ENCODE measurements around the gene SPON1.
"Not testable (repeated sequence)": the region's sequence is repeated elsewhere in the genome, so short reads cannot be mapped to it uniquely, and the experiment has no call there.

Gene SPON1

DNA sequence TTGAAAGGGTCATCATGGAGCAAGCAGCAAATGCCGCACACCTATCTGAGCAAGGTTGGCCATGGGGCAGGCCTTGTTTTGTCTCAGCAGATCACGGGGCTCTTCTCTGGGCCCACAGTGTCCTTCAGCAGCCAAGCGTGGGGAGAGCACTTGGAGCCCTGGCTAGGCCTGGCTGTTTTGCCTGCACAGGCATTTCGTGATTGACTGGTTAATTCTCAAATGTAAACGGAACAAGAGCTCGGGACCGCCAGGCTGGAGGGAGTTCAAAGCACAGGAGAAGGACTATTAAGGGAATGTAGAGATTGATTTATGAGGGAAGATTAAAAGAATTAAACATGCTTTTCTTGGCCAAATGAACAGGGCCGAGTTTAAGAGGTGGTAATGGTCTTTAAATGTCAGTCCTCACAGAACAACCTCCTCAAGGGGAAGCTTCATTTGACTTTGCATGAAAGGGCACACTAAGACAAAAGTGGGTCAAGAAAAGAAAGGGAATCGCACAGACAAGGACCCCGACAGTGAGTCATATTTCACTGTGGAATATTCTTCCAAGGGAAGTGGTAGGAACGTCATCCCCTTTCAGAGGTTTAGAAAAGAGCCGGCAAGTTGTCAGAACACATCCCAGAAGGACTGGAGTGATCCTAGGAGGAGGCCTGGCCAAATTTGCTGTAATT is 20.7 kb downstream of the SPON1 start:
- Histone ChIP-seq H3K36me3 (ENCODE audit: insufficient read depth, low read length) (no peaks in the 10 kb centered on the region), H3K9ac (ENCODE audit: insufficient read length) (no peak overlapping the region), H3K27ac (no peak overlapping the region), H3K9me3 (ENCODE audit: low read depth, low read length) (no peaks in the 10 kb centered on the region), H3K4me3 (no peak overlapping the region)
- no peak for TF ChIP-seq EZH2 (IDR thresholded peaks at IDR 0.05)
- DNase-seq (ENCODE audit: low read depth, low spot score): no peak

GRCh38 chr11:13984616-13985450 is 22.3 kb downstream of the SPON1 start:
- no peaks in the 10 kb centered on the region for H3K36me3 ChIP-seq (ENCODE audit: insufficient read depth, low read length)
- TF ChIP-seq EZH2 (IDR thresholded peaks at IDR 0.05): no peak
- TF ChIP-seq POLR2AphosphoS5 (IDR thresholded peaks at IDR 0.05; ENCODE audit: borderline replicate concordance, low read depth, low read length): no peak
- TF ChIP-seq FOXP2 (optimal IDR thresholded peaks at IDR 0.05; ENCODE audit: control extremely low read depth, extremely low read length, insufficient read depth): no peak
- H3K9me3 ChIP-seq (ENCODE audit: low read depth, low read length): no peaks in the 10 kb centered on the region
- H3K27ac ChIP-seq: no peak overlapping the region
- no peak overlapping the region for H3K4me3 ChIP-seq
- H3K9ac ChIP-seq (ENCODE audit: insufficient read length): no peak overlapping the region
- DNase-seq (ENCODE audit: low read depth, low spot score): no peak

- DNase-seq (ENCODE audit: low read depth, low spot score); H3K9ac ChIP-seq (ENCODE audit: insufficient read length); H3K36me3 ChIP-seq (ENCODE audit: insufficient read depth, low read length); H3K9me3 ChIP-seq (ENCODE audit: low read depth, low read length); H3K27ac ChIP-seq; H3K4me3 ChIP-seq: not testable (repeated sequence)
These were observed 24.2 kb downstream of the SPON1 start for GRCh38 chr11:13986695-13987094.

DNA sequence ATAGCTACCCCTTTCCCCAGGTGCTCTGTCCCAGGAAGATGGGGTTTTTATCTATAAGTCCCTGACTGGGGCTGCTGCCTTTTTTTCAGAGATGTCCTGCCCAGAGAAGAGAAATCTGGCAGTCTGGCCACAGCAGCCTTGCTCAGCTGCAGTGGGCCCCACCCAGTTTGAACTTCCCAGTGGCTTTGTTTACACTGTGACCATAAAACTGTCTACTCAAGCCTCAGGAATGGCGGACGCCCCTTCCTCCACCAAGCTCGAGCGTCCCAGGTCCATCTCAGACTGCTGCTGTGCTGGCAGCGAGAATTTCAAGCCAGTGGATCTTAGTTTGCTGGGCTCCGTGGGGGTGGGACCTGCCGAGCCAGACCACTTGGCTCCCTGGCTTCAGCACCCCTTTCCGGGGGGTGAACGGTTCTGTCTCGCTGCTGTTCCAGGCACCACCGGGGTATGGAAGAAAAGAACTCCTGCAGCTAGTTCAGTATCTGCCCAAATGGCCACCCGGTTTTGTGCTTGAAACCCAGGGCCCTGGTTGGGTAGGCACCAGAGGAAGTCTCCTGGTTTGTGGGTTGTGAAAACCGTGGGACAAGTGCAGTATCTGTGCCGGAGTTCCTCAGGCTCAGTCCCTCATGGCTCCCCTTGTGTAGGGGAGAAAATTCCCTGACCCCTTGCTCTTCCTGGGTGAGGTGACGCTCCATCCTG is 29.8 kb downstream of the SPON1 start:
- not testable (repeated sequence) for H3K36me3 ChIP-seq (ENCODE audit: insufficient read depth, low read length); H3K27ac ChIP-seq; H3K9me3 ChIP-seq (ENCODE audit: low read depth, low read length); DNase-seq (ENCODE audit: low read depth, low spot score); H3K4me3 ChIP-seq; H3K9ac ChIP-seq (ENCODE audit: insufficient read length)

DNA sequence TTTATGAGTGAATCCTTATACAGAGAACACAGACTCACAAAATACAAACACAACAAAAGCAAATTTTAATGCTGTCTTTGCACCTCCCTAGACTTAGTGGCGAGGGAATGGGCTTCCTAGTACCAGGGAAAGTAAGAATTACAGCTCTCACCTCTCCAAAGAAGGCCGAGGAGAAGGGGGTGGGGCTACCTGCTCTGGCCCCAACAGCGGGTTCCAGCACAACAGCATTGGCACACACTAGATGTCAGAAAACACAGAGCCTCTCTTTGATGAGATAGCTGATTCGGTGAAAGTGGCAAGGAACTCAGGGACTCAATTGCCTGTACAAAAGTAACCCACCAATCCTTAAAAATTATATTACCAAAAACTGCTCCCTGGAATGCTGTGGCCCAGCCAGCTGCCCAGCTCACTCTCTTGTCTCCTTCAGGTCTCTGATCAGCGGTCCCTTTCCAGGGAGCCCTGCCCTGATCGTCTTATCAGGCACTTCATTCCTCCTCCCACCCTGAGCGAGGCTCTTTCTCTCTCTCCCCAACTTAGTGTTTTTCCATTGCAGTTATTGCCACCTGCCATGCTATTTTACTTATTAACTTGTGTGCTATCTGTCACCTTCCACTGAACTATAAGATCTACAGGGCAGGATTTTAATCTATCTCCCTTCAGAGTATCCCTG is 30.7 kb downstream of the SPON1 start:
- no peaks in the 10 kb centered on the region for H3K36me3 ChIP-seq (ENCODE audit: insufficient read depth, low read length)
- no peak for DNase-seq (ENCODE audit: low read depth, low spot score)
- no peak overlapping the region for H3K4me3 ChIP-seq
- H3K9ac ChIP-seq (ENCODE audit: insufficient read length): no peak overlapping the region
- TF ChIP-seq EZH2 (IDR thresholded peaks at IDR 0.05) (no peak), FOXP2 (optimal IDR thresholded peaks at IDR 0.05; ENCODE audit: control extremely low read depth, extremely low read length, insufficient read depth) (no peak), POLR2AphosphoS5 (IDR thresholded peaks at IDR 0.05; ENCODE audit: borderline replicate concordance, low read depth, low read length) (no peak)
- H3K27ac ChIP-seq: no peak overlapping the region
- H3K9me3 ChIP-seq (ENCODE audit: low read depth, low read length): no peaks in the 10 kb centered on the region

GRCh38 chr11:13997881-13998280 is 35.4 kb downstream of the SPON1 start:
- Histone ChIP-seq H3K27ac (no peak overlapping the region), H3K36me3 (ENCODE audit: insufficient read depth, low read length) (no peaks in the 10 kb centered on the region), H3K9ac (ENCODE audit: insufficient read length) (no peak overlapping the region), H3K4me3 (no peak overlapping the region), H3K9me3 (ENCODE audit: low read depth, low read length) (no peaks in the 10 kb centered on the region)
- no peak for DNase-seq (ENCODE audit: low read depth, low spot score)
- TF ChIP-seq POLR2AphosphoS5 (IDR thresholded peaks at IDR 0.05; ENCODE audit: borderline replicate concordance, low read depth, low read length): no peak
- TF ChIP-seq FOXP2 (optimal IDR thresholded peaks at IDR 0.05; ENCODE audit: control extremely low read depth, extremely low read length, insufficient read depth): no peak

DNA sequence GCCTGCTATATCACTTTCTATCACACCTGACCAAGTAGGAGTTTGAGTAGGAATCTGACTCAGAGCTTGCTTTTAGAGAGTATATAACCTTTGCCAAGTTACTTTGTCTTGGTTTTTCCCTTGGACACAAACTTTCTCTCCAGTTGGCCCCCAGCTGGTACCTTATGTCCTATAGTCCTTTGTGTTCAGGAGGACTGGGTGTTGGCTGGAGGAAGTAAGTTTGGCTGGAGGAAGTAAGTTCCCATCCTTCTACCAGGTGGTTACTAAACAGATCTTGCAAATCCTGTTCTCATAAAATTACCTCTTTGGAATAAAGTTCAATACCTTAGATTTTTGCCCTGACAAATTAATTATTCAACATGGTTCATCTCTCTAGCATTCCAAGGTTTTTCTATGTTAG is 37.2 kb downstream of the SPON1 start:
- Histone ChIP-seq H3K4me3 (no peak overlapping the region), H3K27ac (no peak overlapping the region), H3K9me3 (ENCODE audit: low read depth, low read length) (no peaks in the 10 kb centered on the region), H3K36me3 (ENCODE audit: insufficient read depth, low read length) (no peaks in the 10 kb centered on the region), H3K9ac (ENCODE audit: insufficient read length) (no peak overlapping the region)
- TF ChIP-seq POLR2AphosphoS5 (IDR thresholded peaks at IDR 0.05; ENCODE audit: borderline replicate concordance, low read depth, low read length) (no peak), EZH2 (IDR thresholded peaks at IDR 0.05) (no peak), FOXP2 (optimal IDR thresholded peaks at IDR 0.05; ENCODE audit: control extremely low read depth, extremely low read length, insufficient read depth) (no peak)
- DNase-seq (ENCODE audit: low read depth, low spot score): no peak

GRCh38 chr11:14001597-14001996 is 39.1 kb downstream of the SPON1 start:
- no peak for DNase-seq (ENCODE audit: low read depth, low spot score)
- Histone ChIP-seq H3K27ac (no peak overlapping the region), H3K36me3 (ENCODE audit: insufficient read depth, low read length) (no peaks in the 10 kb centered on the region), H3K4me3 (no peak overlapping the region), H3K9ac (ENCODE audit: insufficient read length) (no peak overlapping the region), H3K9me3 (ENCODE audit: low read depth, low read length) (no peaks in the 10 kb centered on the region)
- TF ChIP-seq FOXP2 (optimal IDR thresholded peaks at IDR 0.05; ENCODE audit: control extremely low read depth, extremely low read length, insufficient read depth): no peak
- no peak for TF ChIP-seq POLR2AphosphoS5 (IDR thresholded peaks at IDR 0.05; ENCODE audit: borderline replicate concordance, low read depth, low read length)
- TF ChIP-seq EZH2 (IDR thresholded peaks at IDR 0.05): no peak

Measured in SK-N-MC (cell line).